Pancreas (tissue), 10 donors: ENCODE data around the gene CELF5. TPM values are rescaled to one million over a fixed set of nuclear protein-coding genes. Genes with fewer than 3 reads are reported as not detected.

Experiments used
- ATAC-seq, 4 donors: fragments of 200-7000 bp; cut with Tn5 transposase; one replicate each; pipeline versions ENCODE4 v1.8.0 to v1.9.1; 2020; ENCODE audit warnings: mild to moderate bottlenecking in 4 of 4, moderate library complexity in 4 of 4
- DNase-seq, 6 donors: peaks; one replicate each; pipeline ENCODE4 v3.0.0-alpha.2; 2020
- FAIRE-seq: peaks from 2 replicates; lab custom pipeline; 2012; peaks lifted over from hg19 to GRCh38; lab: Jason Lieb, UNC
- H3K27ac ChIP-seq, 4 donors: fragments of 200-600 bp; sonication (generic); 1 replicate in 3 of 4; 2 replicates in 1 of 4; pipeline versions ENCODE4 v1.5.0 to v1.8.0; 2020
- H3K27me3 ChIP-seq, 4 donors: fragments of 200-600 bp; one replicate each; pipeline ENCODE4 v1.8.0; 2021
- H3K36me3 ChIP-seq, 3 donors: fragments of 200-600 bp; sonication (generic) in 1 of 3; one replicate each; pipeline versions ENCODE4 v1.5.0 to v1.8.0; 2020 to 2021
- H3K4me1 ChIP-seq, 3 donors: fragments of 200-600 bp; one replicate each; pipeline ENCODE4 v1.8.0; 2021
- H3K4me3 ChIP-seq, 4 donors: fragments of 200-600 bp; sonication (generic) in 2 of 4; one replicate each; pipeline versions ENCODE4 v1.5.0 to v1.8.0; 2020 to 2021
- H3K9me3 ChIP-seq, 4 donors: fragments of 200-600 bp; one replicate each; pipeline ENCODE4 v1.8.0; 2021
- WGBS, 2 donors: extraction: QIAGEN DNeasy Blood & Tissue Kit; methylation state at CpG; one replicate each; pipeline ENCODE4 v1.1.7; 2013; 5-methylcytosine and 5-hydroxymethylcytosine counted together
- intact Hi-C, 3 donors: fragments of 100-400 bp; cut with DNase I; formaldehyde crosslinking; loops; one replicate each; pipeline versions ENCODE4 v1.11.1 to v1.14.2; 2022
- polyA plus RNA-seq, 2 donors: library from polyadenylated mRNA; stranded (reverse); fragments of 200-250 nt; gene quantifications; one replicate each; pipeline ENCODE4 v1.2.3, GENCODE V29; 2013
- total RNA-seq, 6 donors: library from RNA; stranded (reverse); fragmentation: NEBNext Ultra II Directional in 4 of 6; extraction: Animal tissue kit (Norgen Biotek cat#: 25700) in 4 of 6; gene quantifications; one replicate each; pipeline versions ENCODE4 v1.2.1 to v1.2.4, GENCODE V29; 2021 to 2023
- TF ChIP-seq, protein P1 (sequence below), 4 donors: fragments of 200-600 bp; sonication (generic) in 3 of 4; IDR thresholded peaks; one replicate each; pipeline versions ENCODE4 v1.5.0 to v1.8.0; 2021; ENCODE audit warnings: antibody characterized with exemption in 4 of 4
- donor health status: healthy with polysubstance abuse.
- donor health status: DM: no; HTN: no; CAD: no; lungs with moderate emphysema.
- donor health status: DM: no; HTN: no; CAD: no.
- donor health status: control.
- donor health status: control.
- donor health status: Bipolar disorder and iron deficiency.
- donor health status: DM: yes; HTN: yes; CAD: no.
- donor health status: DM: no; HTN: no; CAD: no.
- donor health status: DM: no; HTN: no; CAD: no.
- donor health status: DM: yes; HTN: yes; CAD: no.

Gene CELF5
- total and polyA plus RNA-seq, 8 donors, result 0.30 to 1.6 (median 0.65) TPM

GRCh38 chr19:3304871-3305423 lies 80.5 kb downstream of the CELF5 start:
- no peak for FAIRE-seq
- no peak overlapping the region for H3K4me3 ChIP-seq

DNA sequence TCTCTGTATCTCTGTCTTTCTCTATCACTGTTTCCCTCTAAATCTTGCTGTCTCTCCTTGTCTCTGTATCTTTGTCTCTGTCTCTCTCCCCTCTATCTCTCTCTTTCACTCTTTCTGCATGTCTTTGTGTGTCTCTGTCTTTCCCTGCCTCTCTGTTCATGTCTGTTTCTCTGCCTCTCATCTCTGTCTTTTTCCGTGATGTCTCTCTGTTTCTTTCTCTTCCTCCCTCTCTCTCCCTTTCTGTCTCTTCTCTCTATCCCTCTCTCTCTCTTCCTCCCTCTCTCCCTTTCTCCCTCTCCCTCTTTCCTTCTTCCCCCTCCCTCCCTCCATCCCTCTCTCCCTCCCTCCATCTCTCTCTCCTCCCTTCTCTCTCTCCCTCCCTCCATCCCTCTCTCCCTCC lies 85.3 kb downstream of the CELF5 start:
- FAIRE-seq (no peak), ATAC-seq (no peak), DNase-seq (no peak)
- Histone ChIP-seq H3K4me1 (no peaks in the 10 kb centered on the region), H3K36me3 (no peaks in the 10 kb centered on the region), H3K4me3 (no peak overlapping the region), H3K27ac (no peak overlapping the region), H3K27me3 (peaks cover 0 to 4% (median 1%) of the 10 kb centered on the region in 4 donors), H3K9me3 (no peaks in the 10 kb centered on the region)
- TF ChIP-seq, protein P1, sequence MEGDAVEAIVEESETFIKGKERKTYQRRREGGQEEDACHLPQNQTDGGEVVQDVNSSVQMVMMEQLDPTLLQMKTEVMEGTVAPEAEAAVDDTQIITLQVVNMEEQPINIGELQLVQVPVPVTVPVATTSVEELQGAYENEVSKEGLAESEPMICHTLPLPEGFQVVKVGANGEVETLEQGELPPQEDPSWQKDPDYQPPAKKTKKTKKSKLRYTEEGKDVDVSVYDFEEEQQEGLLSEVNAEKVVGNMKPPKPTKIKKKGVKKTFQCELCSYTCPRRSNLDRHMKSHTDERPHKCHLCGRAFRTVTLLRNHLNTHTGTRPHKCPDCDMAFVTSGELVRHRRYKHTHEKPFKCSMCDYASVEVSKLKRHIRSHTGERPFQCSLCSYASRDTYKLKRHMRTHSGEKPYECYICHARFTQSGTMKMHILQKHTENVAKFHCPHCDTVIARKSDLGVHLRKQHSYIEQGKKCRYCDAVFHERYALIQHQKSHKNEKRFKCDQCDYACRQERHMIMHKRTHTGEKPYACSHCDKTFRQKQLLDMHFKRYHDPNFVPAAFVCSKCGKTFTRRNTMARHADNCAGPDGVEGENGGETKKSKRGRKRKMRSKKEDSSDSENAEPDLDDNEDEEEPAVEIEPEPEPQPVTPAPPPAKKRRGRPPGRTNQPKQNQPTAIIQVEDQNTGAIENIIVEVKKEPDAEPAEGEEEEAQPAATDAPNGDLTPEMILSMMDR (IDR thresholded peaks at IDR 0.05), result no peak
- intact Hi-C loops, result loop anchor here in 2 of 3 donors (10.0 kb wide), 2 partner anchors 165 to 305 kb away; no protein-coding TSS in a partner anchor
- 72 to 74% methylated on average over 1 of the region's 1 CpG for WGBS, 2 donors

More at GRCh38 chr19:3304871-3305423, 80.5 kb downstream of the CELF5 start:
- TF ChIP-seq, protein P1 (IDR thresholded peaks at IDR 0.05), result peak; percentile 74 to 91 (median 84)
- peak in 5 of 6 donors; percentile 61 to 91 (median 80) for DNase-seq
- intact Hi-C loops, result no loop called here
- Histone ChIP-seq H3K36me3 (no peaks in the 10 kb centered on the region), H3K27ac (no peak overlapping the region), H3K9me3 (no peaks in the 10 kb centered on the region), H3K27me3 (peaks cover 0 to 4% (median 0%) of the 10 kb centered on the region in 4 donors), H3K4me1 (no peaks in the 10 kb centered on the region)
- ATAC-seq, result peak; percentile 57 to 91 (median 80)
- 3% methylated on average over 22 of the region's 22 CpGs for WGBS, 2 donors

GRCh38 chr19:3310280-3310679 lies 85.8 kb downstream of the CELF5 start:
- no peaks in the 10 kb centered on the region for H3K4me1 ChIP-seq
- H3K4me3 ChIP-seq, result no peak overlapping the region
- intact Hi-C loops, result loop anchor here in 2 of 3 donors (10.0 kb wide), 2 partner anchors 165 to 305 kb away; no protein-coding TSS in a partner anchor
- ATAC-seq, result no peak
- FAIRE-seq, result no peak
- TF ChIP-seq, protein P1 (IDR thresholded peaks at IDR 0.05), result no peak
- H3K27me3 ChIP-seq, result peaks cover 0 to 4% (median 1%) of the 10 kb centered on the region in 4 donors
- WGBS, 2 donors, result 38 to 54% methylated on average over 1 of the region's 1 CpG
- no peak for DNase-seq
- no peaks in the 10 kb centered on the region for H3K9me3 ChIP-seq
- H3K27ac ChIP-seq, result no peak overlapping the region
- H3K36me3 ChIP-seq, result no peaks in the 10 kb centered on the region

- ATAC-seq, result no peak
- Histone ChIP-seq H3K36me3 (no peaks in the 10 kb centered on the region), H3K27me3 (peaks cover 0 to 4% (median 1%) of the 10 kb centered on the region in 4 donors), H3K27ac (no peak overlapping the region), H3K4me3 (no peak overlapping the region), H3K4me1 (no peaks in the 10 kb centered on the region), H3K9me3 (no peaks in the 10 kb centered on the region)
- intact Hi-C loops, result loop anchor here in 2 of 3 donors (10.0 kb wide), 2 partner anchors 164 to 304 kb away; no protein-coding TSS in a partner anchor
- no peak for DNase-seq
- TF ChIP-seq, protein P1 (IDR thresholded peaks at IDR 0.05), result no peak
- no peak for FAIRE-seq
Measured at GRCh38 chr19:3310711-3311110, 86.2 kb downstream of the CELF5 start.

DNA sequence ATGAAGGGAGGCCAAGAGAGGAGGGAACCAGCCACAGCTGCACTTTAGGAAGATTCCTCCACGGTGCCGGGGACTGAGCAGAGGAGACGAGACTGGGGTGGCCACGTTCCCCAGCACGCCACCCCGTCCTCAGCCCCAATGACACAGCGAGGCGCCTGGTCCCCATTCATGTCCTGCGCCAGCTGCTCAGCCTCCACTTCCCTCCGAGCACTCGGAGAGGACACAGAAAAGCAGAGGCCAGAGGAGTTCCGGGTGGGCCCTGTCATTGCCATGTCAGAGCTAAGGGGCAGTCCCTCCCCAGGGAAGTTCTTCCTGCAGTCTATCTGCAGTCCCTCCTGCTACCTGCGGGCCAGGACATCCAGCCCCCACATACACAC lies 88.7 kb downstream of the CELF5 start:
- H3K4me3 ChIP-seq, result no peak overlapping the region
- intact Hi-C loops, result loop anchor here in 2 of 3 donors (10.0 kb wide), 2 partner anchors 162 to 302 kb away; no protein-coding TSS in a partner anchor
- H3K27me3 ChIP-seq, result peaks cover 0 to 2% (median under 1%) of the 10 kb centered on the region in 4 donors
- H3K9me3 ChIP-seq, result no peaks in the 10 kb centered on the region
- WGBS, 2 donors, result 59 to 77% methylated on average over 13 of the region's 13 CpGs
- TF ChIP-seq, protein P1 (IDR thresholded peaks at IDR 0.05), result no peak
- DNase-seq (no peak), ATAC-seq (no peak), FAIRE-seq (no peak)
- H3K4me1 ChIP-seq, result no peaks in the 10 kb centered on the region
- H3K27ac ChIP-seq, result no peak overlapping the region
- H3K36me3 ChIP-seq, result no peaks in the 10 kb centered on the region
